ENCODE results near the gene GPS2.

Gene GPS2

DNA sequence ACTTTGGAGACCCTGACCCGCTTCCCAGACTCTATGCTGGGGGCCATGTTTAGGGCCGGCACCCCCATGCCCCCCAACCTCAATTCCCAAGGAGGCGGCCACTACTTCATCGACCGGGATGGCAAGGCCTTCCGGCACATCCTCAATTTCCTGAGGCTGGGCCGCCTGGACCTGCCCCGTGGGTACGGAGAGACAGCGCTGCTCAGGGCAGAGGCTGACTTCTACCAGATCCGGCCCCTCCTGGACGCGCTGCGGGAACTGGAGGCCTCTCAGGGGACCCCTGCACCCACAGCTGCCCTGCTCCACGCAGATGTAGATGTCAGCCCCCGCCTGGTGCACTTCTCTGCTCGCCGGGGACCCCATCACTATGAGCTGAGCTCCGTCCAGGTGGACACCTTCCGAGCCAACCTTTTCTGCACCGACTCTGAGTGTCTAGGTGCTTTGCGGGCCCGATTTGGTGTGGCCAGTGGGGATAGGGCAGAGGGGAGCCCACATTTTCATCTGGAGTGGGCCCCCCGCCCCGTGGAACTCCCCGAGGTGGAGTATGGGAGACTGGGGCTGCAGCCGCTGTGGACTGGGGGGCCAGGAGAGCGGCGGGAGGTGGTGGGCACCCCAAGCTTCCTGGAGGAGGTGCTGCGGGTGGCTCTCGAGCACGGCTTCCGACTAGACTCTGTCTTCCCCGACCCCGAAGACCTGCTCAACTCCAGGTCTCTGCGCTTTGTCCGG is 37.9 kb upstream of the GPS2 start:
- Histone ChIP-seq H3K9me2 (replicated peaks; ENCODE audit: insufficient read depth, low read length) (no peaks in the 10 kb centered on the region), H3K4me1 (ENCODE audit: low read length) (peaks cover 5% of the 10 kb centered on the region; the same call in 1 of the 2 replicates), H3K9ac (ENCODE audit: low read length) (no peak overlapping the region), H3K79me2 (ENCODE audit: low read length) (no peaks in the 10 kb centered on the region), H3K9me3 (replicated peaks; ENCODE audit: insufficient read depth, low read length) (no peaks in the 10 kb centered on the region), H3K4me3 (ENCODE audit: low read length) (no peak overlapping the region), H3F3A (ENCODE audit: insufficient read depth, low read length) (0 out of 2 replicates have a peak, but pooled peaks cover 6% of the 10 kb centered on the region), H2AFZ (ENCODE audit: low read length) (no peak overlapping the region), H3K27me3 (replicated peaks; ENCODE audit: insufficient read depth, low read length) (peaks cover 7% of the 10 kb centered on the region; the same call in 1 of the 2 replicates), H3K36me3 (replicated peaks; ENCODE audit: insufficient read depth, low read length) (no peaks in the 10 kb centered on the region), H3K27ac (ENCODE audit: low read length) (no peak overlapping the region), H4K20me1 (ENCODE audit: insufficient read depth, low read length) (no peaks in the 10 kb centered on the region), H3K4me2 (ENCODE audit: low read depth, low read length) (peak overlapping the region; percentile 98; the same call in 1 of the 2 replicates)
- no peak for DNase-seq
- no peak for TF ChIP-seq EZH2 (optimal IDR thresholded peaks at IDR 0.05; ENCODE audit: low read depth, low read length)

DNA sequence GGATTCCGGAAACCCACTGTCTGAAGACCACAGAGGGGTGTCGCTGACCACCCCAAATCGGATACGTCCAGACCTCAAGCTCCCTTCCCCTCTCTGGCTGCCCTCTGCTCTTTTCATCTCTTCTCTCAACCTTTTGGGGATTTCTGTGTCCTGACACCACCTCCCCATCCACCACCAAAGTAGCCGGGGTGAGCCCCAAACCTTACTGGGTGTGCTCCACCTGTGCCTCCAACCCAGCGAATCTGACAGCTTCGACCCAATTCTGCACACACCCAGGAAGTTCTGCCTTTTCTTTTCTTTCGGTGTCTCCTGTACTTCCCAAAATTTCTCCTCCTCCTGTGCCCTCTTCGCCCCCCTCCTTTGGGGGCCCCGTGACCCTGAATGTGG is 37.3 kb upstream of the GPS2 start:
- H3K27ac ChIP-seq (ENCODE audit: low read length): no peak overlapping the region
- H3K4me3 ChIP-seq (ENCODE audit: low read length): peak overlapping the region; percentile 82
- peak; percentile 27 for DNase-seq
- no peaks in the 10 kb centered on the region for H3K36me3 ChIP-seq (replicated peaks; ENCODE audit: insufficient read depth, low read length)
- TF ChIP-seq EZH2phosphoT487 (IDR thresholded peaks at IDR 0.05; ENCODE audit: low read length): no peak
- TF ChIP-seq, protein P1, sequence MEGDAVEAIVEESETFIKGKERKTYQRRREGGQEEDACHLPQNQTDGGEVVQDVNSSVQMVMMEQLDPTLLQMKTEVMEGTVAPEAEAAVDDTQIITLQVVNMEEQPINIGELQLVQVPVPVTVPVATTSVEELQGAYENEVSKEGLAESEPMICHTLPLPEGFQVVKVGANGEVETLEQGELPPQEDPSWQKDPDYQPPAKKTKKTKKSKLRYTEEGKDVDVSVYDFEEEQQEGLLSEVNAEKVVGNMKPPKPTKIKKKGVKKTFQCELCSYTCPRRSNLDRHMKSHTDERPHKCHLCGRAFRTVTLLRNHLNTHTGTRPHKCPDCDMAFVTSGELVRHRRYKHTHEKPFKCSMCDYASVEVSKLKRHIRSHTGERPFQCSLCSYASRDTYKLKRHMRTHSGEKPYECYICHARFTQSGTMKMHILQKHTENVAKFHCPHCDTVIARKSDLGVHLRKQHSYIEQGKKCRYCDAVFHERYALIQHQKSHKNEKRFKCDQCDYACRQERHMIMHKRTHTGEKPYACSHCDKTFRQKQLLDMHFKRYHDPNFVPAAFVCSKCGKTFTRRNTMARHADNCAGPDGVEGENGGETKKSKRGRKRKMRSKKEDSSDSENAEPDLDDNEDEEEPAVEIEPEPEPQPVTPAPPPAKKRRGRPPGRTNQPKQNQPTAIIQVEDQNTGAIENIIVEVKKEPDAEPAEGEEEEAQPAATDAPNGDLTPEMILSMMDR (IDR thresholded peaks at IDR 0.05; ENCODE audit: low read length): no peak
- no peak for TF ChIP-seq EZH2 (optimal IDR thresholded peaks at IDR 0.05; ENCODE audit: low read depth, low read length)
- H3K9me3 ChIP-seq (replicated peaks; ENCODE audit: insufficient read depth, low read length): no peaks in the 10 kb centered on the region
- peak overlapping the region; percentile 98 for H3K4me2 ChIP-seq (ENCODE audit: low read depth, low read length)
- 0 out of 2 replicates have a peak, but pooled peaks cover 6% of the 10 kb centered on the region for H3F3A ChIP-seq (ENCODE audit: insufficient read depth, low read length)
- H3K27me3 ChIP-seq (replicated peaks; ENCODE audit: insufficient read depth, low read length): peaks cover 7% of the 10 kb centered on the region; the same call in 1 of the 2 replicates
- no peaks in the 10 kb centered on the region for H3K9me2 ChIP-seq (replicated peaks; ENCODE audit: insufficient read depth, low read length)
- H3K9ac ChIP-seq (ENCODE audit: low read length): peak overlapping the region; percentile 67; the same call in 1 of the 2 replicates
- H3K79me2 ChIP-seq (ENCODE audit: low read length): no peaks in the 10 kb centered on the region
- H4K20me1 ChIP-seq (ENCODE audit: insufficient read depth, low read length): no peaks in the 10 kb centered on the region
- peak overlapping the region; percentile 98 for H2AFZ ChIP-seq (ENCODE audit: low read length)
- H3K4me1 ChIP-seq (ENCODE audit: low read length): peaks cover 5% of the 10 kb centered on the region; the same call in 1 of the 2 replicates

DNA sequence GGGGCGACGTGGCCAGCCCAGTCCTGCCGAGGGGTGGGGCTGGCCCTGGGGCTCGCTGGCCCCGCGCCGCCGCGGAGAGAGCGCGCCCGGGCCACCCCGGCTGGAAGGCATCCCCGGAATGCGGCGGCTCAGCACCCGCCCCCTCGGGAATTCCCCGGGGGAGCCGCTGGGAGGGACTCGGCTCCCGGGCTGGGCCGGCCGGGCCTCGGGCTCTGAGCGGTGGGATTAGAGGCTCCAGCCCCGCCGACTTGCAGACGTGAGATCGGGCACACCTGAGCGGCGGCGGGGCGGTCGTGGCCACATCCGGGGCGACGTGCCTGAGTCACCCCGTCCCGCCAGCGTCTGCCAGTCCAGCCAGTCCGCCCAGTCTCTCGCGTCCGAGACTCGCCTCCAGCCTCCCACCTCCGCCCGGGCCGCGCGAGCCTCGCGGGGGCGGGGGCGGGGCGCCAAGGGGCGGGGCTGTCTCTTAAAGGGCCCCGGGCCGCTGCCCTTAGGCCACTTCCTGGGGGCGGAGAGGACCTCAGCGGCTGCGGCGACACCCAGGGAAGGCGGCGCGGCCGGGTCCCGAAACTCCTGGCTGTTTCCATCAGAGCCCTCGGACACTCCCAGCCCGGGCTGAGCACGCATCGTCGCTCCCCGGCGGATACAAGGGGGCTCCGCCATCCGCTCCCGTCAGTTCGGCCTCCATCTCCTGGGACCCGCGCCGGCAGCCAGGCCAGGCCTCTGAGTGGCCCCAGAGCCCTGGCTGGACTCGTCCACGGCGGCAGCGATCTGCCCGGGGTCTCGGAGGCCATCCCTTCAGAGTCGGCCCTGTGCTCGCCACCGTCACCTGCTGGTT is 36.7 kb upstream of the GPS2 start, which contains the start of gene KCTD11:
TSS of gene KCTD11 (plus strand) at position 498 of the 838 bp plus-strand sequence.
- peak within 1 kb of the TSS; percentile 50; the same call in 1 of the 2 replicates for H3K27ac ChIP-seq (ENCODE audit: low read length)
- 0 out of 2 replicates have a peak, but pooled peaks cover 6% of the 10 kb centered on the region for H3F3A ChIP-seq (ENCODE audit: insufficient read depth, low read length)
- no peaks in the 10 kb centered on the region for H4K20me1 ChIP-seq (ENCODE audit: insufficient read depth, low read length)
- H3K9me2 ChIP-seq (replicated peaks; ENCODE audit: insufficient read depth, low read length): no peaks in the 10 kb centered on the region
- peak; percentile 74 for DNase-seq
- H3K9me3 ChIP-seq (replicated peaks; ENCODE audit: insufficient read depth, low read length): no peaks in the 10 kb centered on the region
- no peaks in the 10 kb centered on the region for H3K79me2 ChIP-seq (ENCODE audit: low read length)
- H3K4me2 ChIP-seq (ENCODE audit: low read depth, low read length): peak within 1 kb of the TSS; percentile 98
- peaks cover 5% of the 10 kb centered on the region; the same call in 1 of the 2 replicates for H3K4me1 ChIP-seq (ENCODE audit: low read length)
- peak within 1 kb of the TSS; percentile 67 for H3K9ac ChIP-seq (ENCODE audit: low read length)
- TF ChIP-seq EZH2 (optimal IDR thresholded peaks at IDR 0.05; ENCODE audit: low read depth, low read length) (no peak), EZH2phosphoT487 (IDR thresholded peaks at IDR 0.05; ENCODE audit: low read length) (no peak)
- TF ChIP-seq, protein P1 (IDR thresholded peaks at IDR 0.05; ENCODE audit: low read length): peak; percentile 72
- H3K27me3 ChIP-seq (replicated peaks; ENCODE audit: insufficient read depth, low read length): 0 out of 2 replicates have a peak, but pooled peaks cover 3% of the 10 kb centered on the region
- peak within 1 kb of the TSS; percentile 82 for H3K4me3 ChIP-seq (ENCODE audit: low read length)
- H2AFZ ChIP-seq (ENCODE audit: low read length): peak within 1 kb of the TSS; percentile 98
- H3K36me3 ChIP-seq (replicated peaks; ENCODE audit: insufficient read depth, low read length): no peaks in the 10 kb centered on the region
